ENCODE data around the gene IQSEC3. TPM values are rescaled to one million over a fixed set of nuclear protein-coding genes. Genes with fewer than 3 reads are reported as not detected.
"Not testable (repeated sequence)": the region's sequence is repeated elsewhere in the genome, so short reads cannot be mapped to it uniquely, and the experiment has no call there.

IQSEC3 gene
- total RNA-seq, 1 donor from 2014 or later = not detected

DNA sequence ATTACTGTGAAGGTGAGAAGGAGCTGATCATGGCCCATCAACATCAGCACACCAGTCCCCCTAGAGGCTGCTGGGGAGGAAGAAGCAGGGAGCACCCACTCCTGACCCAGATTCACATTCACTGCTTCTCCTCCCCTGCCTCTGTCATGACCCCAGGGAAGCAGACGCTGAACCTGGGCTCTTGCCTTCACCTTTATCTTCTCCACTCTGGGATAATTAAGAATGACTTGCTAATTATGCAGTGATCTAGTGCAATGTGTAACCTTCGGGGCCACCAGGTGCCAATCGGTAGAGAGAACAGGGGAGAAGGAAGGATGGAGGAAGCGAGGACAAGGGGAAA is 44.4 kb upstream of the IQSEC3 start:
- CTCF ChIA-PET = no interaction called here
- intact Hi-C loops (cut with micrococcal nuclease) = no loop called here

DNA sequence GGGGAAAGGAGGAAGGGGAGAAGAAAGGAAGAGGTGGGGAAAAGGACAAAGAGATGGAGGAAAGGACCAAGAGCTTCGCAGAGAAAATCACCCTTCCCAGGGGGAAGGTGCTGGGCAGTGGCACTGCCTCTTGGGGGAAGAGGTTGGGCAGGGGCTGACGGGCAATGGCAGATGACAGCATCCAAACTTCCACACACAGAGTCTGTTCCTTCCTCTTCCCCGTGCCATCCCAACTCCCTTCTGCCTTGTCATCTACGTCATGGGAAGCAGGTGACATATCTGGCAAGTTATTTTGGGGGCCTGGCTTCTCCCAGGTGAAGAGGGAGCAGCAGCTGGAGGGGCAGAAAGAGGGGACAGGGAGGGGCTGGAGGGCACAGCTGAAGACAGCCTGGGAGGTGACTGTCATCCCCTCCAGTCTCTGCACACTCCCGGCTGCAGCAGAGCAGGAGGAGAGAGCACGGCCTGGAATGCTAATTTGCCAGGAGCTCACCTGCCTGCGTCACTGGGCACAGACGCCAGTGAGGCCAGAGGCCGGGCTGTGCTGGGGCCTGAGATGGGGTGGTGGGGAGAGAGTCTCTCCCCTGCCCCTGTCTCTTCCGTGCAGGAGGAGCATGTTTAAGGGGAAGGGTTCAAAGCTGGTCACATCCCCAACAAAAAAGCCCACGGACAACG is 43.9 kb upstream of the IQSEC3 start:
- TF ChIP-seq, protein P1, sequence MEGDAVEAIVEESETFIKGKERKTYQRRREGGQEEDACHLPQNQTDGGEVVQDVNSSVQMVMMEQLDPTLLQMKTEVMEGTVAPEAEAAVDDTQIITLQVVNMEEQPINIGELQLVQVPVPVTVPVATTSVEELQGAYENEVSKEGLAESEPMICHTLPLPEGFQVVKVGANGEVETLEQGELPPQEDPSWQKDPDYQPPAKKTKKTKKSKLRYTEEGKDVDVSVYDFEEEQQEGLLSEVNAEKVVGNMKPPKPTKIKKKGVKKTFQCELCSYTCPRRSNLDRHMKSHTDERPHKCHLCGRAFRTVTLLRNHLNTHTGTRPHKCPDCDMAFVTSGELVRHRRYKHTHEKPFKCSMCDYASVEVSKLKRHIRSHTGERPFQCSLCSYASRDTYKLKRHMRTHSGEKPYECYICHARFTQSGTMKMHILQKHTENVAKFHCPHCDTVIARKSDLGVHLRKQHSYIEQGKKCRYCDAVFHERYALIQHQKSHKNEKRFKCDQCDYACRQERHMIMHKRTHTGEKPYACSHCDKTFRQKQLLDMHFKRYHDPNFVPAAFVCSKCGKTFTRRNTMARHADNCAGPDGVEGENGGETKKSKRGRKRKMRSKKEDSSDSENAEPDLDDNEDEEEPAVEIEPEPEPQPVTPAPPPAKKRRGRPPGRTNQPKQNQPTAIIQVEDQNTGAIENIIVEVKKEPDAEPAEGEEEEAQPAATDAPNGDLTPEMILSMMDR (IDR thresholded peaks at IDR 0.05) = no peak
- no peak for ATAC-seq (ENCODE audit: low read depth)

More for the DNA sequence above, 44.4 kb upstream of the IQSEC3 start:
- Mint-ChIP-seq H3K27me3 (no peaks in the 10 kb centered on the region), H3K4me3 (no peak overlapping the region), H3K9me3 (no peaks in the 10 kb centered on the region), H3K27ac (no peak overlapping the region), H3K36me3 (ENCODE audit: low read depth) (peaks cover 22% of the 10 kb centered on the region), H3K4me1 (peaks cover 4% of the 10 kb centered on the region)
- DNase-seq (no peak), ATAC-seq (ENCODE audit: low read depth) (no peak)
- POLR2A ChIA-PET = no interaction called here
- TF ChIP-seq, protein P1 (IDR thresholded peaks at IDR 0.05) = no peak

DNA sequence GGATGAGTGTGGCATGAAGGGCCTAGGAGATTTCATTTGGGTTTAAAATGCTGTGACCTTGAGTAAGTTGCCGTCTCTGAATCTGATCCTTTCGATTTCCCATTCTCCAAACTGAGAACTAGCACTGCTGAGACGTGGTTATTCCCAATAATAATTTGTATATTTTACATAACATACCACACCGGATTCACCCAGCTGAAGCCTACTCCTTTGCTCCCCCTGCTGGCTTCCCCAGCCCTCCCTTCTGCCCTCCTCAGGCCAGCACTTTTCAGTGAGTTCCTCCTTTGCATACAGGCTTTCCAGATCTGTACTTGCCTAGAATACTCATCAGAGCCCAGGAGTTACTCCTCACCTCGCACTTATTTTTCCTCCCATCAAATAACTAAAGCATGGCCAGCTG is 38.7 kb upstream of the IQSEC3 start:
- DNase-seq; H3K27ac Mint-ChIP-seq; H3K4me3 Mint-ChIP-seq; H3K4me1 Mint-ChIP-seq; ATAC-seq (ENCODE audit: low read depth); intact Hi-C loops (cut with micrococcal nuclease); H3K27me3 Mint-ChIP-seq; H3K9me3 Mint-ChIP-seq; CTCF ChIA-PET; H3K36me3 Mint-ChIP-seq (ENCODE audit: low read depth); POLR2A ChIA-PET: not testable (repeated sequence)

More for the DNA sequence above, 43.9 kb upstream of the IQSEC3 start:
- DNase-seq = no peak
- POLR2A ChIA-PET = no interaction called here
- Mint-ChIP-seq H3K36me3 (ENCODE audit: low read depth) (peaks cover 22% of the 10 kb centered on the region), H3K9me3 (no peaks in the 10 kb centered on the region), H3K27ac (no peak overlapping the region), H3K27me3 (no peaks in the 10 kb centered on the region), H3K4me3 (no peak overlapping the region), H3K4me1 (peaks cover 4% of the 10 kb centered on the region)
- CTCF ChIA-PET = no interaction called here
- intact Hi-C loops (cut with micrococcal nuclease) = no loop called here

DNA sequence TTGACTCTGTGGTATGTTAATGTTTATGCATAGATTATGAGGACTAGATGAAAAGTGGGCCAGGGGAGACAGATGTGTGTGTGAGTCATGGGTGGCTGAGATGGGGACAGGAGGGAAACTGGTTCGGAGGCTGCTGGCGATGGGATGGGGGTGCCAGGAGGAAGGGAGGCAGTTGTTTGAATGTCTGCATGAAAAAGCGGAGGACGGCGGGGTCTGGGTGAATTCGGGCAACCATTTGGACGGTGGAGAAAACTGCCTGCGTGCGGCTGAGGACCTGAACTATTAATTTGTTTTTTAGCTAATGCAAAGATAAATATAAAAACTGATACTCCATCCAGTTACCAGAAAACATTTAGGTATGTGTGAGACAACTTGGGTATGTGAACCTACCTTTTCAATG is 27.8 kb upstream of the IQSEC3 start:
- not testable (repeated sequence) for ATAC-seq (ENCODE audit: low read depth); H3K9me3 Mint-ChIP-seq

GRCh38 chr12:39555-40265 is 26.9 kb upstream of the IQSEC3 start:
- H3K9me3 Mint-ChIP-seq; intact Hi-C loops (cut with micrococcal nuclease); H3K27ac Mint-ChIP-seq; CTCF ChIA-PET; ATAC-seq (ENCODE audit: low read depth); H3K4me1 Mint-ChIP-seq; POLR2A ChIA-PET; H3K4me3 Mint-ChIP-seq; DNase-seq; H3K36me3 Mint-ChIP-seq (ENCODE audit: low read depth); H3K27me3 Mint-ChIP-seq: not testable (repeated sequence)

More for the DNA sequence above, 27.8 kb upstream of the IQSEC3 start:
- CTCF ChIA-PET; intact Hi-C loops (cut with micrococcal nuclease); DNase-seq; H3K4me1 Mint-ChIP-seq; H3K27ac Mint-ChIP-seq; POLR2A ChIA-PET; H3K27me3 Mint-ChIP-seq; H3K4me3 Mint-ChIP-seq; H3K36me3 Mint-ChIP-seq (ENCODE audit: low read depth): not testable (repeated sequence)

DNA sequence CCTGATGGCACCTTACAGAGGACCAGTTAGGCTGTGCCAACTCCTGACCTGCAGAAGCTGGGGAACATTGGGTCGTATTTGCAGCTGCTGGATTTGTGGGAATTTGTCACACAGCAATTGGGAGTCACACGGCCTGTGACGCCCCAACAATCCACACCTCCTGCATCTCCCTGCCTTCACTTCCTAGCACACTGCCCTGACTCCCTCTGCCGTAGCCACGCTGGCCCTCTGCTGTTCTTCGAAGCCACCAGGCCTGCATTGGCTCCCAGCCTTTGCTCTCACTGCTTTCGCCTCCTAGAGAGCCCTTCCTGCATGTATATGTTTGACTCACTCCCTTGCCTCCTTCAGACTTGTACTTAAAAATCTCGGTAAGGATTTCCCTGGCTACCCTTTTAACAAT is 22.2 kb upstream of the IQSEC3 start:
- H3K9me3 Mint-ChIP-seq; ATAC-seq (ENCODE audit: low read depth); H3K4me3 Mint-ChIP-seq; H3K4me1 Mint-ChIP-seq; DNase-seq; intact Hi-C loops (cut with micrococcal nuclease); H3K27ac Mint-ChIP-seq; CTCF ChIA-PET; H3K36me3 Mint-ChIP-seq (ENCODE audit: low read depth); POLR2A ChIA-PET: not testable (repeated sequence)
- peaks cover 29% of the 10 kb centered on the region for H3K27me3 Mint-ChIP-seq

DNA sequence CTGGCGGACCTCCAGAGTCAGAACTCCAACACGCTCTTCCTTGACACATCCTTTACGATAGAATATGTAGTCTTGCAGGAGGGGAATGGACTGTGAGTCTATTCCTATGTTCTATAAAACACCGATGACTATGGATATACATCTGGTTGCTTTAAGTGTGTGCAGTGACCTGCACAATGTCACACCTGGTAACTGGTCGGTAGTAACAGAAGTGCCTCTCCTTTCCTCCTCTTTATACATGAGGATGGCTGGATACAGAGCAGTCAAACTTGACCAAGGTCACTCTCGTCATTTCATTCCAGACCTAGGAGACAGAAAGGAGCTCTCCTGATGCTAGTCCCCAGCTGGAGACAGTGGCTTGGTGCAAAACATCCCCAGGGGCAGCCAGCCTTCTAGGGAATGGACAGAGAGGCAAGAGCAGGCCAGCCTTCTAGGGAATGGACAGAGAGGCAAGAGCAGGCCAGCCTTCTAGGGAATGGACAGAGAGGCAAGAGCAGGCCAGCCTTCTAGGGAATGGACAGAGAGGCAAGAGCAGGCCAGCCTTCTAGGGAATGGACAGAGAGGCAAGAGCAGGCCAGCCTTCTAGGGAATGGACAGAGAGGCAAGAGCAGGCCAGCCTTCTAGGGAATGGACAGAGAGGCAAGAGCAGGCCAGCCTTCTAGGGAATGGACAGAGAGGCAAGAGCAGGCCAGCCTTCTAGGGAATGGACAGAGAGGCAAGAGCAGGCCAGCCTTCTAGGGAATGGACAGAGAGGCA is 21.2 kb upstream of the IQSEC3 start:
- POLR2A ChIA-PET; H3K27ac Mint-ChIP-seq; H3K36me3 Mint-ChIP-seq (ENCODE audit: low read depth); DNase-seq; intact Hi-C loops (cut with micrococcal nuclease); H3K4me1 Mint-ChIP-seq; H3K9me3 Mint-ChIP-seq; ATAC-seq (ENCODE audit: low read depth); CTCF ChIA-PET; H3K4me3 Mint-ChIP-seq: not testable (repeated sequence)
- H3K27me3 Mint-ChIP-seq = peaks cover 32% of the 10 kb centered on the region

- H3K4me1 Mint-ChIP-seq; DNase-seq; ATAC-seq (ENCODE audit: low read depth); POLR2A ChIA-PET; H3K4me3 Mint-ChIP-seq; H3K9me3 Mint-ChIP-seq; intact Hi-C loops (cut with micrococcal nuclease); CTCF ChIA-PET; H3K27ac Mint-ChIP-seq; H3K36me3 Mint-ChIP-seq (ENCODE audit: low read depth): not testable (repeated sequence)
- peaks cover 34% of the 10 kb centered on the region for H3K27me3 Mint-ChIP-seq
These were observed 20.6 kb upstream of the IQSEC3 start for GRCh38 chr12:45991-46358.

DNA sequence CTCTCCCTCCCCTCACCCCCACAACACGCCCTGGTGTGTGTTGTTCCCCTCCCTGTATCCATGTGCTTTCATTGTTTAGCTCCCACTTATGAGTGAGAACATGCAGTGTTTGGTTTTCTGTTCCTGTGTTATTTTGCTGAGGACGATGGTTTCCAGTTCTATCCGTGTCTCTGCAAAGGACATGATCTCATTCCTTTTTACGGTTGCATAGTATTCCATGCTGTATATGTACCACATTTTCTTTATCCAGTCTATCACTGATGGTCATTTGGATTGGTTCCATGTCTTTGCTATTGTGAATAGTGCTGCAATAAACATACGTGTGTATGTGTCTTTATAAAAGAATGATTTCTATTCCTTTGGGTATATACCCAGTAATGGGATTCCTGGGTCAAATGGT is 20.0 kb upstream of the IQSEC3 start:
- peaks cover 39% of the 10 kb centered on the region for H3K27me3 Mint-ChIP-seq
- ATAC-seq (ENCODE audit: low read depth); H3K27ac Mint-ChIP-seq; H3K9me3 Mint-ChIP-seq; H3K4me1 Mint-ChIP-seq; H3K4me3 Mint-ChIP-seq; POLR2A ChIA-PET; H3K36me3 Mint-ChIP-seq (ENCODE audit: low read depth); intact Hi-C loops (cut with micrococcal nuclease); CTCF ChIA-PET; DNase-seq: not testable (repeated sequence)

DNA sequence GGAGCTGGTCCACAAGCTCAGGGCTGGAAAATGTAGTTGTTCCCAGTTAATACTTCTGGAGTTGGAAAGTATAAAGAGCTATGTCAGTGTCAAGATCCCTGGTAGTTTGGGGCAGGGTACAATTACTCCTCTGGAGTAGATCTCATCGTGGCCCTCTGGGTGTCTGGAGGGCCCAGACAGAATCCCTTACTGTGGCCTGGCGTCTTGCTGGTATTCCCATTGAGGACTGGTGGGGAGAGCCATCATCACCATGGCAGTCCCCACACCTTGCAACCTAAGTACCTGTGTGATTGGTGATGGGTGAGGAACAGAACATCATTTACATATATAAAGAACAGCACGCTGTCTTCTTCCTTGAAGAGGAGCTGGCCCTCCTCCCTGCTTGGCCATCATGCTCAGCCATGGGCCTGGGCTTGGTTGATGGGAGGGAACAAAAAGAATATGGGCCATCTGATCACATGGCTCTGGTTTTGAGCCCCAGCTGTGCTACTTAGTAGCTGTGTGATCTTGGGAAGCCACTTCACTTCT is 18.8 kb upstream of the IQSEC3 start:
- peaks cover 47% of the 10 kb centered on the region for H3K27me3 Mint-ChIP-seq
- intact Hi-C loops (cut with micrococcal nuclease); POLR2A ChIA-PET; H3K4me1 Mint-ChIP-seq; ATAC-seq (ENCODE audit: low read depth); H3K36me3 Mint-ChIP-seq (ENCODE audit: low read depth); DNase-seq; H3K27ac Mint-ChIP-seq; CTCF ChIA-PET; H3K4me3 Mint-ChIP-seq; H3K9me3 Mint-ChIP-seq: not testable (repeated sequence)

Measured in activated B cell treated with CpG ODN at 0.5 μM for 24 hours (primary cell).